GM10847 (cell line): ENCODE measurements around the gene NRXN2.

Experiments used
- POLR2A ChIP-seq: IDR thresholded peaks from 2 replicates; pipeline ENCODE4 v1.6.1; 2011; ENCODE audit not compliant: insufficient read length; ENCODE audit errors: extremely low read depth

The NRXN2 gene

GRCh38 chr11:64672875-64673274 is 50.1 kb downstream of the NRXN2 start:
- no peak for TF ChIP-seq POLR2A

- TF ChIP-seq POLR2A: no peak
Measured at GRCh38 chr11:64670975-64671374, 52.0 kb downstream of the NRXN2 start.

DNA sequence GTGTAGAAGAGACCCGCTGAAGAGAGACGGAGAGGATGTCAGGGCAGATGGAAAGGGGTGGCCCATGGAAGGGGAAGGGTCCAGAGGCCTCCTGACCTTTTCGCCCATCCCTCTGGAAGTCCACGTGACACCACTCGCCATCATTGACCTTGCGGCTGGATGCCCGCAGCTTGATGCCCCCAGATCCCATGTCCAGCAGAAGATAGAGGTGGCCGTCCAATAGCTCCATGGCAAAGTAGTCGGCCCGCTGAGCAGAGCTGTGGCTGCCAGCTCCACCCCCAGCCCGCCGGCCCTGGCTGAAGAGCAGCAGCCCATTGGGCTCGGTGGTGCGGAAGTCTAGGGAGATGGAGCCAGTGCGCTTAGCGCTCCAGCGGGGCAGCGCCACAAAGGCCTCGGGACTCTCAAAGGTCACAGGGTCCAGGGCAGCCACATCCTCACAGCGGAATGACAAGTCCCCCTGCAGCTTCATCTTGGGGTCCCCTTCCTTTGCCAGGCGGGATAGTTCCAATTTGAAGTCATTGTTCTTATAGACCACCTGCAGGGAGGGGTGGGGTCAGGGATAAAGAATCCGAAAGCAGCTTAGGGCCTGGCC is 55.7 kb downstream of the NRXN2 start:
- TF ChIP-seq POLR2A: no peak

GRCh38 chr11:64665411-64665821 is 57.6 kb downstream of the NRXN2 start:
- no peak for TF ChIP-seq POLR2A

GRCh38 chr11:64663656-64664055 is 59.3 kb downstream of the NRXN2 start:
- no peak for TF ChIP-seq POLR2A

DNA sequence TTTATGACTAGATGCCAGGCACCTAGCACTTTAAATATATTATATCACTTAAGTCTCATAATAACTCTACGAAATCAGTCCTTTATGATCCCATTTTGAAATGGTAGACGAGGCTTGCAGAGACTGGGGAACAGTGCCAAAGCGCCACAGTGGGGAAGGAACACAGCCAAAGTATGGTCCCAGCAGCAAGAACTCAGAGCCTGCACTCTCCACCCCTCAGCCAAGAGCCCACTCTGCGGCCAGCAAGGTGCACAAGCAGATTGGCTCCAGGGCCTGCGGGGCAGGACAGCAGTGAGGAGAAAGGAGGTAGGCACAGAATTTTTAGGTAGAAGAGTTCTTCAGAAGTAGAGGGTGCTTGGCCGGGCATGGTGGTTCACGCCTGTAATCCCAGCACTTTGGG is 61.4 kb downstream of the NRXN2 start:
- no peak for TF ChIP-seq POLR2A

DNA sequence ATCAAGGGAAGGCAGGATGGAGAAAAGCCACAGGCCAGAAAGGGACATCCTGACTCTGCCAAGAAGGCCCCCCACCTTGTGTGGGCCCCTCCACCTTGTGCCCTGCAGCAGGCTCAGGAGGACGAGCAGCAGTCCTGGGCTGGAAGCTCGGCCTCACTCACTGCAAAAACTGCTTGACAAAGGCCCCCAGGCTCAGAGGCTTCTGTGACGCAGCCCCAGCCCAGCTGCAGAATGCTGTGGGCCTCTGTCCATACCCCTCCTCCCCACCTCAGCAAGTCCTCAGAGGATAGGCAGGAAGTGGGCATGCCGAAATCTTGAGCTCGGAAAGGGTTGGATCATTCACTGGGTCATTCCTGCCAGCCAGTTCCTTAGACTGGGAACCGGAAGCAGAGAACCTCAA is 61.9 kb downstream of the NRXN2 start:
- no peak for TF ChIP-seq POLR2A

GRCh38 chr11:64660706-64661105 is 62.3 kb downstream of the NRXN2 start:
- TF ChIP-seq POLR2A: no peak

GRCh38 chr11:64660205-64660604 is 62.8 kb downstream of the NRXN2 start:
- no peak for TF ChIP-seq POLR2A

GRCh38 chr11:64659417-64660144 is 63.4 kb downstream of the NRXN2 start:
- TF ChIP-seq POLR2A: no peak

- TF ChIP-seq POLR2A: no peak
Measured at GRCh38 chr11:64658265-64658664, 64.7 kb downstream of the NRXN2 start.

GRCh38 chr11:64656862-64657261 is 66.1 kb downstream of the NRXN2 start:
- no peak for TF ChIP-seq POLR2A

GRCh38 chr11:64655941-64656601 is 66.9 kb downstream of the NRXN2 start:
- TF ChIP-seq POLR2A: no peak

- no peak for TF ChIP-seq POLR2A
Measured at GRCh38 chr11:64654958-64655541, 67.9 kb downstream of the NRXN2 start.

- no peak for TF ChIP-seq POLR2A
Measured at GRCh38 chr11:64654439-64654838, 68.6 kb downstream of the NRXN2 start.

DNA sequence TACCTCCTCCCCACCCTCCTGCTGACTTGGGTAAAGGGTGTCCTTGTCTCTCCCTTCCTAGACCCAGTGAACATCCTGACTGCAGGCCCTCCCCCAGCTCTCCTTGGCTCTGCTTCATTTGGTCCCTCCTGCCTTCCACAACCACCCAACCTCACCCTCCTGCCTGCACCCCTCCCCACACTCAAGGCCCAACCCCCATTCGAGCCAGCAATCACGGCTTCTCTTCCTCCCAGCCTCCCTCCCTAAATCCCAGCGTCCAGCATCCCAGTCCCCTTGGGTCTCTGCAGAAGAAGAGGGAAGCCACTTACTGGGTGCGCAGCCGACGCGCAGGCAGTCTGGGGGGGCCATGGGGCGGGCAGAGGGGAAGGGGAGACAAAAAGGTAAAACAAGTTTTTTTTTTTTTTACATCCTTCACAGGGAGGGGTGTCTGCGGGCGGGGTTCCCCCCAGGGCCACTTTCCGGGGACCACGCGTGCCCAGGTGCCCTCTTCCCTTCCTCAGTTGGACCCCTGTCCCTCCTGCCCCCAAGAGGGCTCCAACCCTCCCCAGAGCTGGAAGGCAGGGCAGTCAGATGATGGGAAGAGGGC is 69.5 kb downstream of the NRXN2 start:
- no peak for TF ChIP-seq POLR2A
